ENCODE measurements around the gene CRTC2.
"Not testable (repeated sequence)": the region's sequence is repeated elsewhere in the genome, so short reads cannot be mapped to it uniquely, and the experiment has no call there.

CRTC2 gene

GRCh38 chr1:153922972-153923925 is 35.2 kb downstream of the CRTC2 start, which contains the start of gene GATAD2B:
Gene GATAD2B, minus strand, starts transcription at chr1:153922972. Its CDS starts 94,625 bp downstream, at chr1:153828347.
- peak; percentile 99 for DNase-seq

- no peak for DNase-seq
These were observed 36.1 kb downstream of the CRTC2 start for GRCh38 chr1:153922076-153922971.

GRCh38 chr1:153921803-153922075 is 36.7 kb downstream of the CRTC2 start:
- DNase-seq = no peak

- DNase-seq = no peak
These were observed 37.2 kb downstream of the CRTC2 start for GRCh38 chr1:153921080-153921802.

- DNase-seq = no peak
These were observed 38.2 kb downstream of the CRTC2 start for GRCh38 chr1:153919876-153920852.

GRCh38 chr1:153916297-153916696 is 42.1 kb downstream of the CRTC2 start:
- no peak for DNase-seq

- DNase-seq = no peak
These were observed 46.1 kb downstream of the CRTC2 start for GRCh38 chr1:153912349-153912748.

GRCh38 chr1:153910560-153910959 is 47.9 kb downstream of the CRTC2 start:
- not testable (repeated sequence) for DNase-seq

GRCh38 chr1:153908071-153908470 is 50.3 kb downstream of the CRTC2 start:
- DNase-seq = no peak

GRCh38 chr1:153907134-153907533 is 51.3 kb downstream of the CRTC2 start:
- no peak for DNase-seq

GRCh38 chr1:153906396-153906795 is 52.0 kb downstream of the CRTC2 start:
- DNase-seq = no peak

GRCh38 chr1:153905908-153906307 is 52.5 kb downstream of the CRTC2 start:
- not testable (repeated sequence) for DNase-seq

- no peak for DNase-seq
These were observed 54.5 kb downstream of the CRTC2 start for GRCh38 chr1:153903841-153904455.

- DNase-seq = no peak
These were observed 58.9 kb downstream of the CRTC2 start for GRCh38 chr1:153899509-153899908.

All from NCI-H748 treated with DMSO at 0.1 percent for 48 hours (cell line).